Measurements from ENCODE around the gene SEMA7A. TPM values are rescaled to one million over a fixed set of nuclear protein-coding genes. Genes with fewer than 3 reads are reported as not detected.
A peak's percentile ranks its signal among the peaks of the same experiment; 100 is the strongest.

SEMA7A gene
- total and polyA plus RNA-seq, 2 of the 4 experiments (the other 2 are of a cell fraction): 30.5 to 87.3 TPM

DNA sequence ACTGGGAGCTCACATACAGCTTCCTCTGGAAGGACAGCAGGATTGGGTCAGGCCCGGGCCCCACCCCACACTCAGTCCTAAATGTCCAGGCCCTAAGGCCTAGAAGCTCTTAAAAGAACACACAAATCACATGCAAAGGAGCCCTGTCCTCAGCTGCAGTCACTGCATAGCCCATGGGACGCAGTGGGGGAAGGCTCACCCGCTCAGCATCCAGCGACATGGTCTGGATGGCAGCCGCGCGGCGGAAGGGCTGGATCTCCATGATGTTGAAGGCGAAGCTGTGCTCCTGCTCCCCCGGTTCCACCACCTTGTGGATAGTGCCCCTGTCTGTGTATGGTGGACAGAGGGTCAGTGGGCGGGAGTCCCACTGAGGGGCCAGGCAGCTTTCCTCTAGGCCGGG lies 22.1 kb downstream of the SEMA7A start:
- H3K9me3 ChIP-seq (ENCODE audit: control insufficient read depth, insufficient read depth, low read length): no peaks in the 10 kb centered on the region
- TF ChIP-seq MAFK (IDR thresholded peaks at IDR 0.05; ENCODE audit: low read depth, low read length): no peak
- no peak for TF ChIP-seq MAZ (IDR thresholded peaks at IDR 0.05; ENCODE audit: borderline replicate concordance, low read depth, low read length)
- TF ChIP-seq CHD1 (IDR thresholded peaks at IDR 0.05; ENCODE audit: low read depth, low read length): no peak
- TF ChIP-seq BHLHE40 (IDR thresholded peaks at IDR 0.05; ENCODE audit: low read depth, low read length): no peak
- TF ChIP-seq, protein P1, sequence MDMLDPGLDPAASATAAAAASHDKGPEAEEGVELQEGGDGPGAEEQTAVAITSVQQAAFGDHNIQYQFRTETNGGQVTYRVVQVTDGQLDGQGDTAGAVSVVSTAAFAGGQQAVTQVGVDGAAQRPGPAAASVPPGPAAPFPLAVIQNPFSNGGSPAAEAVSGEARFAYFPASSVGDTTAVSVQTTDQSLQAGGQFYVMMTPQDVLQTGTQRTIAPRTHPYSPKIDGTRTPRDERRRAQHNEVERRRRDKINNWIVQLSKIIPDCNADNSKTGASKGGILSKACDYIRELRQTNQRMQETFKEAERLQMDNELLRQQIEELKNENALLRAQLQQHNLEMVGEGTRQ (IDR thresholded peaks at IDR 0.05; ENCODE audit: low read depth, low read length): no peak
- no peak for TF ChIP-seq FOS (IDR thresholded peaks at IDR 0.05; ENCODE audit: low read depth, low read length)
- TF ChIP-seq, protein P2, sequence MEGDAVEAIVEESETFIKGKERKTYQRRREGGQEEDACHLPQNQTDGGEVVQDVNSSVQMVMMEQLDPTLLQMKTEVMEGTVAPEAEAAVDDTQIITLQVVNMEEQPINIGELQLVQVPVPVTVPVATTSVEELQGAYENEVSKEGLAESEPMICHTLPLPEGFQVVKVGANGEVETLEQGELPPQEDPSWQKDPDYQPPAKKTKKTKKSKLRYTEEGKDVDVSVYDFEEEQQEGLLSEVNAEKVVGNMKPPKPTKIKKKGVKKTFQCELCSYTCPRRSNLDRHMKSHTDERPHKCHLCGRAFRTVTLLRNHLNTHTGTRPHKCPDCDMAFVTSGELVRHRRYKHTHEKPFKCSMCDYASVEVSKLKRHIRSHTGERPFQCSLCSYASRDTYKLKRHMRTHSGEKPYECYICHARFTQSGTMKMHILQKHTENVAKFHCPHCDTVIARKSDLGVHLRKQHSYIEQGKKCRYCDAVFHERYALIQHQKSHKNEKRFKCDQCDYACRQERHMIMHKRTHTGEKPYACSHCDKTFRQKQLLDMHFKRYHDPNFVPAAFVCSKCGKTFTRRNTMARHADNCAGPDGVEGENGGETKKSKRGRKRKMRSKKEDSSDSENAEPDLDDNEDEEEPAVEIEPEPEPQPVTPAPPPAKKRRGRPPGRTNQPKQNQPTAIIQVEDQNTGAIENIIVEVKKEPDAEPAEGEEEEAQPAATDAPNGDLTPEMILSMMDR (conservative IDR thresholded peaks at IDR 0.05; ENCODE audit: low read depth, low read length): no peak
- no peak for TF ChIP-seq NFE2L2 (IDR thresholded peaks at IDR 0.05; ENCODE audit: low read depth, low read length)
- H3K9ac ChIP-seq (ENCODE audit: low read depth, low read length): no peak overlapping the region
- H3K27me3 ChIP-seq (ENCODE audit: control insufficient read depth, insufficient read depth, low read length): no peaks in the 10 kb centered on the region
- no peak overlapping the region for H2BK120ac ChIP-seq (ENCODE audit: low read depth, low read length)
- WGBS, 2 experiments (ENCODE audit: extremely low coverage in 2 of 2, insufficient read length in 1 of 2): 96% methylated on average over 8 of the region's 12 CpGs; no CpG with 5 or more reads in 1 of the 2 experiments
- H2AK5ac ChIP-seq (ENCODE audit: low read depth, low read length): no peak overlapping the region
- H2BK20ac ChIP-seq (ENCODE audit: low read depth, low read length): no peak overlapping the region
- DNase-seq (no peak), ATAC-seq (ENCODE audit: low read depth) (no peak)
- no peak overlapping the region for H3K4me3 ChIP-seq (ENCODE audit: insufficient read depth, low read depth, low read length)
- H2BK15ac ChIP-seq (ENCODE audit: low read depth, low read length): no peak overlapping the region
- dilution Hi-C loops (cut with HindIII; ENCODE audit: low sequenced_read_pairs, unreplicated experiment) (no loop called here), in situ Hi-C loops (cut with MboI; ENCODE audit: low sequenced_read_pairs) (no loop called here), intact Hi-C loops (cut with micrococcal nuclease) (no loop called here)
- no peak overlapping the region for H3K23ac ChIP-seq (ENCODE audit: low read depth, low read length)
- no peak overlapping the region for H4K91ac ChIP-seq (ENCODE audit: insufficient read depth, low read depth, low read length)
- peaks cover 11 to 41% of the 10 kb centered on the region in 2 experiments for H3K79me1 ChIP-seq (ENCODE audit: low read depth in 1 of 2, low read length in 2 of 2)
- no peak overlapping the region for H2BK5ac ChIP-seq (ENCODE audit: low read depth, low read length, poor library complexity, severe bottlenecking)
- no peak overlapping the region for H3K4ac ChIP-seq (ENCODE audit: low read depth, low read length)
- no peak overlapping the region for H4K8ac ChIP-seq (ENCODE audit: low read depth in 2 of 2, low read length in 2 of 2)
- no peak overlapping the region for H2AFZ ChIP-seq (replicated peaks; ENCODE audit: low read length, poor library complexity)
- H4K5ac ChIP-seq (ENCODE audit: low read depth, low read length): no peak overlapping the region
- H3K14ac ChIP-seq (replicated peaks; ENCODE audit: low read depth, low read length): no peak overlapping the region
- peaks cover 13% of the 10 kb centered on the region for H3K4me1 ChIP-seq (ENCODE audit: control insufficient read depth, insufficient read depth, low read length)
- peaks cover 10% of the 10 kb centered on the region for H3K36me3 ChIP-seq (ENCODE audit: control insufficient read depth, insufficient read depth, low read length)
- no peak overlapping the region for H3K18ac ChIP-seq (ENCODE audit: low read depth, low read length)
- BruUV-seq (replicated peaks): no TSS peak
- POLR2A ChIA-PET (ENCODE audit: unreplicated experiment): no interaction called here
- peak overlapping the region; percentile 42 for H2AK9ac ChIP-seq (replicated peaks; ENCODE audit: low read depth, low read length, poor library complexity)
- CTCF ChIA-PET: interaction anchor here (0.6 kb wide), 1 partner anchor 1549 kb away, joined by 3 read pairs; no protein-coding TSS in a partner anchor
- no peaks in the 10 kb centered on the region for H4K20me1 ChIP-seq (ENCODE audit: insufficient read depth, low read length)
- H3K4me2 ChIP-seq (ENCODE audit: low read depth, low read length): no peak overlapping the region
- peaks cover 25% of the 10 kb centered on the region for H3K9me1 ChIP-seq (ENCODE audit: insufficient read depth, low read length)
- H3K27ac ChIP-seq (ENCODE audit: insufficient read depth, low read length): no peak overlapping the region
- H3K56ac ChIP-seq (ENCODE audit: extremely low read depth, insufficient read depth, low read length): no peak overlapping the region
